Coronary artery (tissue), 2 donors: Measurements from ENCODE around the gene SLC25A29.
"Not testable (repeated sequence)": the region's sequence is repeated elsewhere in the genome, so short reads cannot be mapped to it uniquely, and the experiment has no call there.

ENCODE experiments used
- DNase-seq: peaks from one replicate; pipeline ENCODE4 v3.0.0-alpha.2; 2017; ENCODE audit warnings: low spot score
- H3K27ac ChIP-seq, 2 donors: fragments of 200-600 bp; sonication (generic); one replicate each; pipeline ENCODE4 v1.5.1; 2016 to 2019
- H3K4me3 ChIP-seq: fragments of 200-600 bp; sonication (generic); 2 replicates; pipeline ENCODE4 v1.5.1; 2016; ENCODE audit warnings: mild to moderate bottlenecking, moderate library complexity
- CTCF ChIP-seq: fragments of 200-600 bp; sonication (generic); IDR thresholded peaks from one replicate; pipeline ENCODE4 v1.5.1; 2019; ENCODE audit warnings: antibody characterized with exemption

Gene SLC25A29

GRCh38 chr14:100286484-100287191 is 19.6 kb downstream of the SLC25A29 start:
- TF ChIP-seq CTCF, result no peak
- peak; percentile 62 for DNase-seq
- Histone ChIP-seq H3K4me3 (no peak overlapping the region), H3K27ac (no peak overlapping the region)

DNA sequence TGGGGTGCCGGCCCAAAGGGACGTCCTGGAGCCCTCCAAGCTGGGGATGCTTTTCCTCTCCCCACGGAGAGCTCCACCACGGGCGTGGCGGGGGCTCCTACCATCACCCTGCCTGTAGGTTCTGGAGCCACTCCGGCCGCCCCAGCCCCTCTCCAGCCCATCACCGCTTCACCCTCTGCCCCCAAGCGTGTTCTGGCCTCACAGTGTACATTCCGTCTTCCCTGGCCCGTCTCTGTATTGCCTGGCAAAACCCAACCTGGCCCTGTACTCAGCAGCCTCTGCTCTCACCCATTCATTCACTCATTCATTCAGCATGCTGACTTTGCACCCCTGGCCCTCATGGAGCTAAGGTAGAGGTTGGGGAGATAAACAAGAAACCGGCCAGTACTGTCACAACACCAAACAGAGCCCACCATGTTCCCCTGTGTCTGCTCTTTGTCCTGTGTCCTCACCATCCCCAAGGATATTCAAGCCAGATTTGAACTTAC is 20.3 kb downstream of the SLC25A29 start:
- Histone ChIP-seq H3K27ac (peak overlapping the region; percentile 80 to 84), H3K4me3 (peak overlapping the region; percentile 78)
- DNase-seq, result peak; percentile 41
- TF ChIP-seq CTCF, result no peak

DNA sequence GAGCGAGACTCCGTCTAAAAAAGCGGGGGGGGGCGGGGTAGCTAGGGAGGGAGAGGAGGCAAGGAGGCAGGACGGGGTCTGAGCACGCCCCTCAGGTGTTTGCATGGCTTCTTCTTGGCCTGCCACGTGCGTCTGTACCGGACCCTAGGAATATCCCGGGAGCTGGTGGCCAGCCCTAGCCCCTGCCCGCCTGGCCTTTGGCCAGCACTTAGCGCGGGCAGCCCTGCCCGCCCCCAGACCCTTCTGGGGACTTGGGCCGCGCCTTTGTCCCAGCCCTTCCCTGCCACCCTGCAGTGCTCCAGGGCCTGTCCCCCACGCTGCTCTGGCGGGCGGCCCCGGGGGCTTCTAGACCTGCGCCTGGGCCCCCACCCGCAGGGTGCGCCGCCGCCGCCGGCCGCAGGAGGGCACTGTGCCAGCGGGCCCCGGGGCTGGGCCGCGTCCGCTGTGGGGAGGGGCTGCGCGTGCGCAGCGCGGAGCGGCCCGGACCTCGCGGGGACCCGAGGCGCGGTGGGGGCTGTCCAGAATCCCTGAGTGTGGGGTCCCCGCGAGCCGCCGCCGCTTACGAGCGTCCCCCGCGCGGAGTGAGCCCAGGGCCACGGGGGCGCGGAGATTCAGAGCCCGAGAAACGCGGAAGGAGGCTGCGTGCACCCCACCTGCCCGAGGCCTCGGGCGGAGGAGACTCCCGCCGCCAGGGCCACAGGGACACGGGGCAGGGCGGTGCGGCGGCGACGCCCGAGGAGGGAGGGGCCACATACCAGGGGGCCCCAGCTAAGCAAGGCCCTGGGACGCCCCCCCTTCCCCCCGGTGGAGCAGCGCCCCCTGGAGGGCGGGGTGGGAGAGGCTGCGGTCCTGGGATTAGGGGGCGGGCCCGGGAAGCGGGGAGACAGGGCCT is 21.0 kb downstream of the SLC25A29 start:
- peak overlapping the region; percentile 78 for H3K4me3 ChIP-seq
- DNase-seq, result no peak
- H3K27ac ChIP-seq, result peak overlapping the region; percentile 80 to 84
- TF ChIP-seq CTCF, result peak; percentile 90

DNA sequence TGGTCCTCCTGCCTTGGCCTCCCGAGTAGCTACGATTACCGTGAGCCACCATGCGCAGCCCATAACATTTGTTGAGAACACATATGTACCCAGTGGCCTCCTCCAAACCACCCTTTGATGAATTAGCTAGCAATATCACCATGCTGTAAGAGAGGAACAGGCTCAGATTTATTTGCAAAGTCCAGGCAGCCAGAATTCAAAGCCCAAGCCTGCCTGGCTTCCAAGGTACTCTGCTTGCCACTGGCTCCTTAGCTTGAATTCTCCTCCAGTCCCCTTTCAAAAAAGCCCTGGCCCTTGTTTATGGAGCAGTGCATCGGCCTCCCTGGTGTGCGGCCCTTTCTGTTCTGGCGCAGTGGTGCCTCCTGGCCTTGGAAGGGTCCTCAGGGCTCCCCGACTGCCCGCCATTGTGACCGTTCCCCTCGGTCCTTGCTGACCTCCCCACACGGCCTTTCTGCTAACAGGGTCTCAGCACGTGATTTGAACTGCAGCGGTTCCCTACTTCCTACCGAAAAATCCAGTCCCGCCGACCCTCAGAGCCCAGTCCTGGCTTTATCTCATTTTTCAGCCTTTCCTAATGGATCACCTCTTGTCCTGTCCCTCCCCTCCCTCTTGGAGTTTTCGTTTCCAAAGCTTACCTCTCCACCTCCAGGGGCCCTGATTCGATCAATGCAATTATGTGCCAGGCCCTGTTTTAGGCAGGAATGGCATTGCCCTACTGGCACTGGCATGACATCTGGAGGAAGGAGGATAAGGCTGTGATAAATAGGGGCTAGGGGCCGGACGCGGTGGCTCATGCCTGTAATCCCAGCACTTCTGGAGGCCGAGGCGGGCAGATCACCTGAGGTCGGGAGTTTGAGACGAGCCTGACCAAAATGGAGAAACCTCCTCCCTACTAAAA is 22.0 kb downstream of the SLC25A29 start:
- Histone ChIP-seq H3K4me3 (peak overlapping the region; percentile 78), H3K27ac (peak overlapping the region; percentile 80 to 84)
- DNase-seq, result no peak
- no peak for TF ChIP-seq CTCF

DNA sequence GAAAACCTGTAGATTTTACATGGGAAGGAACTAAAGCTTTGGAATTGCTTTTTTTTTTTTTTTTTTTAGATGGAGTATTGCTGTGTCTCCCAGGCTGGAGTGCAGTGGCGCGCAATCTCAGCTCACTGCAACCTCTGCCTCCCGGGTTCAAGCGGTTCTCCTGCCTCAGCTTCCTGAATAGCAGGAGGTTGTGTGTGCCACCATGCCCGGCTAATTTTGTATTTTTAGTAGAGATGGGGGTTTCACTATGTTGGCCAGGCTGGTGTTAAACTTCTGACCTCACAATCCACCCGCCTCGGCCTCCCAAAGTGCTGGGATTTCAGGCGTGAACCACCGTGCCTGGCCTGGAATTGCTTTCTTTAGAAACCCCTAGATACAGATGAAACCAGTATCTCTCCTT is 22.8 kb downstream of the SLC25A29 start:
- DNase-seq, H3K4me3 ChIP-seq, H3K27ac ChIP-seq: not testable (repeated sequence)

DNA sequence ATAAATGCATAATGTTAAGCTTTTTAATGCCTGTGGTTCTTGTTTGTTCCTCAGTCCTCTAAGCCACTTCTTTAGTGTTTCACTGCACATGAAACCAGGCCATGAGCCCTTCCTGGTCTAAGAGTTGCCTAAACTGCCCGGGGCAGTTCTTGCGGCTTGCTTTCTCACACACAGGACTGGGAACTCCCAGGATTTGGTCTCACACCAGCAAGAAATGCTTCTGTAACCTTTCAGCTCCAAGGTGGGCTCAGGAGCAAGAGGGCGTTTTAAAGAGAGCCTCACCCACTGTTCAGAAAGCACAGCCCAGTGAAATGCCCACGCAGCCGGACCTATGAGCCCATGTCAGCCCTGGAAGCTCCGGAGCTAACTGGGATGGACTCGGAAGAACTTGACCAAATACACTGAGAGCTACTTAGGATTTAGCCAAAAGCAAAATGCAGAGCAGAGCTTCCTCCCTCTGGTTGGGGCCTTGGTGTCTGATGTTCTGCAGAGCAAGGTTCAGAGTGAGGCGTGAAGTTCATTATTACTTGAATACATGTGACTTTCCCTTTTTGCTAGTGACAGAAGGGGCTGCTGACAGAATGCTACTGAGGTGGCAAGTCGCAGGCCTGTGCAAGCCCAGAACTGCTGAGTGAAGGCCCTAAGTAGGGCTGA is 23.4 kb downstream of the SLC25A29 start:
- H3K27ac ChIP-seq, result no peak overlapping the region
- H3K4me3 ChIP-seq, result no peak overlapping the region
- no peak for TF ChIP-seq CTCF
- DNase-seq, result no peak
